Mammary epithelial cell (primary cell): ENCODE measurements around the gene SLC66A1.

Experiments
- CTCF ChIP-seq, 2 donors: IDR thresholded peaks in 1 of 2; conservative IDR thresholded peaks in 1 of 2; 2 replicates each; pipeline ENCODE4 v1.5.1; 2011 to 2012; ENCODE audit warnings: inconsistent platforms in 2 of 2, low read length in 2 of 2, mild to moderate bottlenecking in 2 of 2, control low read depth in 1 of 2, low read depth in 1 of 2; ENCODE audit not compliant: insufficient read depth in 1 of 2; ENCODE audit errors: extremely low read depth in 1 of 2
- EZH2 ChIP-seq: IDR thresholded peaks from 2 replicates; pipeline ENCODE4 v1.6.1; 2012; ENCODE audit warnings: low read length, inconsistent platforms, borderline replicate concordance

DNA sequence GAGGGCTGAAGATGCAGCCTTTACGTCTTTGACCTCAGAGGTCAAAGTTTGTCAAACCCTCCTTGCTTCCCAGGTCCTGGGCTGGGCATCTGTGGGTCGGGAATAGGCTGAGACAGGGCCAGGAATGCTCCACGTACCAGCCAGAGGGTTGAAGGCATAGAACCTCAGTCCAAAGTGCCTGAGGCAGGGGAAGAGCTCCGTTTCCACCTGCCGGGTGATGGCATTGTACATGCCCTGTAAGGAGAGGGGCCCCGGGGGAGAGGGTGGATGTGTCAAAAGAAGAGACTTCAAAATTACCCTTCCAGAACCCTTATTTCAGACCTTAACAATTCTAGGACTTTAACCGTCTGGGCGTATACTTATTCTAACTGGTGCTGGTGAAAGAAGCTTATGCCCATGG is 27.2 kb upstream of the SLC66A1 start:
- TF ChIP-seq CTCF (conservative IDR thresholded peaks at IDR 0.05 in 1 of 2, IDR thresholded peaks at IDR 0.05 in 1 of 2; ENCODE audit: extremely low read depth in 1 of 2, insufficient read depth in 1 of 2, low read depth in 1 of 2, low read length in 2 of 2) (no peak), EZH2 (no peak)
